IMR-90 (cell line): ENCODE results near the gene U2SURP. TPM values are rescaled to one million over a fixed set of nuclear protein-coding genes. Genes with fewer than 3 reads are reported as not detected.
"Not testable (repeated sequence)": the region's sequence is repeated elsewhere in the genome, so short reads cannot be mapped to it uniquely, and the experiment has no call there.

Experiments used
- ATAC-seq: fragments of 200-7000 bp; cut with Tn5 transposase; 2 replicates; pipeline ENCODE4 v1.9.1; 2020; ENCODE audit warnings: low read depth, mild to moderate bottlenecking, moderate library complexity
- BruUV-seq: library from RNA; stranded (reverse); fragments of 400-500 nt; replicated peaks from 2 replicates; lab custom pipeline; 2021; lab: Mats Ljungman, UMichigan
- CTCF ChIA-PET: fragments of 300-600 bp; formaldehyde crosslinking; extraction: SDS; loops from one replicate; lab custom pipeline; 2021; ENCODE audit warnings: antibody characterized with exemption; lab: Yijun Ruan, JAX
- POLR2A ChIA-PET: fragments of 300-600 bp; sonication (Branson Sonifier 250); formaldehyde crosslinking; loops from one replicate; lab custom pipeline; 2022; ENCODE audit warnings: antibody characterized with exemption; ENCODE audit not compliant: unreplicated experiment; lab: Charles Lee
- DNase-seq: peaks from one replicate; pipeline ENCODE4 v3.0.0; 2013
- H2AFZ ChIP-seq: replicated peaks from 2 replicates; pipeline ENCODE3; 2013; ENCODE audit warnings: low read length, mild to moderate bottlenecking; ENCODE audit not compliant: poor library complexity
- H2AK5ac ChIP-seq: 2 replicates; pipeline ENCODE4 v1.6.1; 2013; ENCODE audit warnings: low read depth, low read length, inconsistent platforms
- H2AK9ac ChIP-seq: replicated peaks from 2 replicates; pipeline ENCODE3; 2013; ENCODE audit warnings: mild to moderate bottlenecking, low read depth, low read length, moderate library complexity; ENCODE audit not compliant: poor library complexity
- H2BK120ac ChIP-seq: 2 replicates; pipeline ENCODE4 v1.6.1; 2013; ENCODE audit warnings: low read depth, low read length, inconsistent platforms
- H2BK15ac ChIP-seq: 3 replicates; pipeline ENCODE4 v1.6.1; 2013; ENCODE audit warnings: low read depth, low read length, inconsistent platforms
- H2BK20ac ChIP-seq: 2 replicates; pipeline ENCODE4 v1.6.1; 2013; ENCODE audit warnings: low read depth, mild to moderate bottlenecking, inconsistent platforms, low read length, moderate library complexity
- H2BK5ac ChIP-seq: 2 replicates; pipeline ENCODE4 v1.6.1; 2013; ENCODE audit warnings: mild to moderate bottlenecking, low read depth, low read length, inconsistent platforms; ENCODE audit not compliant: poor library complexity, severe bottlenecking
- H3K14ac ChIP-seq: replicated peaks from 2 replicates; pipeline ENCODE4 v1.6.1; 2013; ENCODE audit warnings: low read depth, low read length, inconsistent platforms
- H3K18ac ChIP-seq: 2 replicates; pipeline ENCODE4 v1.6.1; 2013; ENCODE audit warnings: low read depth, low read length, control low read depth
- H3K23ac ChIP-seq: 2 replicates; pipeline ENCODE4 v1.6.1; 2013; ENCODE audit warnings: low read depth, low read length, inconsistent platforms
- H3K27ac ChIP-seq: 2 replicates; pipeline ENCODE4 v1.5.1; 2013; ENCODE audit warnings: mild to moderate bottlenecking, control low read depth, low read length; ENCODE audit not compliant: insufficient read depth
- H3K27me3 ChIP-seq: 2 replicates; pipeline ENCODE4 v1.6.1; 2013; ENCODE audit warnings: low read length; ENCODE audit not compliant: control insufficient read depth, insufficient read depth
- H3K36me3 ChIP-seq: 2 replicates; pipeline ENCODE4 v1.6.1; 2013; ENCODE audit warnings: low read length, mixed read lengths; ENCODE audit not compliant: control insufficient read depth, insufficient read depth
- H3K4ac ChIP-seq: 2 replicates; pipeline ENCODE4 v1.6.1; 2013; ENCODE audit warnings: low read depth, low read length, inconsistent platforms
- H3K4me1 ChIP-seq: 2 replicates; pipeline ENCODE4 v1.6.1; 2013; ENCODE audit warnings: low read length, mixed read lengths; ENCODE audit not compliant: control insufficient read depth, insufficient read depth
- H3K4me2 ChIP-seq: 2 replicates; pipeline ENCODE4 v1.6.1; 2013; ENCODE audit warnings: low read depth, mild to moderate bottlenecking, control low read depth, low read length, moderate library complexity
- H3K4me3 ChIP-seq: 2 replicates; pipeline ENCODE4 v1.5.1; 2013; ENCODE audit warnings: low read depth, mild to moderate bottlenecking, control low read depth, low read length, moderate library complexity; ENCODE audit not compliant: insufficient read depth
- H3K56ac ChIP-seq: 2 replicates; pipeline ENCODE4 v1.6.1; 2013; ENCODE audit warnings: low read length, inconsistent platforms; ENCODE audit not compliant: insufficient read depth; ENCODE audit errors: extremely low read depth
- H3K79me1 ChIP-seq, 2 experiments: 2 replicates each; pipeline ENCODE4 v1.6.1; 2013; ENCODE audit warnings: low read length in 2 of 2, inconsistent platforms in 1 of 2, low read depth in 1 of 2
- H3K9ac ChIP-seq: 2 replicates; pipeline ENCODE4 v1.6.1; 2013; ENCODE audit warnings: low read depth, low read length, control low read depth
- H3K9me1 ChIP-seq: 2 replicates; pipeline ENCODE4 v1.6.1; 2013; ENCODE audit warnings: low read length, inconsistent platforms; ENCODE audit not compliant: insufficient read depth
- H3K9me3 ChIP-seq: 2 replicates; pipeline ENCODE4 v1.6.1; 2013; ENCODE audit warnings: low read length; ENCODE audit not compliant: control insufficient read depth, insufficient read depth
- H4K20me1 ChIP-seq: 2 replicates; pipeline ENCODE4 v1.6.1; 2013; ENCODE audit warnings: low read length, inconsistent platforms; ENCODE audit not compliant: insufficient read depth
- H4K5ac ChIP-seq: 2 replicates; pipeline ENCODE4 v1.6.1; 2013; ENCODE audit warnings: mild to moderate bottlenecking, low read depth, low read length, control low read depth
- H4K8ac ChIP-seq, 2 experiments: 2 replicates each; pipeline ENCODE4 v1.6.1; 2013; ENCODE audit warnings: low read depth in 2 of 2, low read length in 2 of 2, control low read depth in 1 of 2, inconsistent platforms in 1 of 2
- H4K91ac ChIP-seq: 2 replicates; pipeline ENCODE4 v1.6.1; 2013; ENCODE audit warnings: low read depth, low read length, inconsistent platforms; ENCODE audit not compliant: insufficient read depth
- POLR2A ChIP-seq: IDR thresholded peaks from 2 replicates; pipeline ENCODE4 v1.6.1; 2012; ENCODE audit warnings: mild to moderate bottlenecking, low read depth, low read length
- RAD21 ChIP-seq: IDR thresholded peaks from 2 replicates; pipeline ENCODE4 v1.6.1; 2012; ENCODE audit warnings: low read length, improper control_type of control experiment
- WGBS, 2 experiments: methylation state at CpG; one replicate each; pipeline versions ENCODE4 v1.1.5 to v1.1.7; 2013; ENCODE audit warnings: missing lambda C conversion rate in 2 of 2; ENCODE audit not compliant: insufficient read length in 1 of 2; ENCODE audit errors: extremely low coverage in 2 of 2; 5-methylcytosine and 5-hydroxymethylcytosine counted together
- dilution Hi-C: fragments of 300-500 bp; cut with HindIII; formaldehyde crosslinking; loops from one replicate; pipeline ENCODE4 v1.14.3; 2018; ENCODE audit warnings: low sequenced_read_pairs; ENCODE audit not compliant: unreplicated experiment
- in situ Hi-C: fragments of 300-500 bp; cut with MboI; formaldehyde crosslinking; loops from 3 replicates; pipeline ENCODE4 v1.14.3; 2019; ENCODE audit warnings: low sequenced_read_pairs, inconsistent platforms, mixed read lengths
- intact Hi-C: fragments of 100-400 bp; cut with micrococcal nuclease; formaldehyde crosslinking; loops from 2 replicates; pipeline ENCODE4 v1.10.0; 2022
- polyA plus RNA-seq, 3 experiments: library from polyadenylated mRNA; depleted of rRNA; stranded (reverse); fragments of >200 nt; gene quantifications; 2 replicates each; pipeline ENCODE4 v1.2.3, GENCODE V29; 2012; ENCODE audit warnings: low replicate concordance in 1 of 3
- total RNA-seq: library from RNA; depleted of rRNA; stranded (reverse); fragments of >200 nt; gene quantifications from 2 replicates; pipeline ENCODE4 v1.2.3, GENCODE V29; 2012
- TF ChIP-seq, protein P1 (sequence below): fragments of 150-350 bp; IDR thresholded peaks from 2 replicates; pipeline ENCODE4 v1.6.1; 2016; ENCODE audit warnings: low read depth, mild to moderate bottlenecking, low read length, moderate library complexity, borderline replicate concordance

The U2SURP gene
- total and polyA plus RNA-seq, 2 of the 4 experiments (the other 2 are of a cell fraction) = 24.8 to 29.4 TPM

DNA sequence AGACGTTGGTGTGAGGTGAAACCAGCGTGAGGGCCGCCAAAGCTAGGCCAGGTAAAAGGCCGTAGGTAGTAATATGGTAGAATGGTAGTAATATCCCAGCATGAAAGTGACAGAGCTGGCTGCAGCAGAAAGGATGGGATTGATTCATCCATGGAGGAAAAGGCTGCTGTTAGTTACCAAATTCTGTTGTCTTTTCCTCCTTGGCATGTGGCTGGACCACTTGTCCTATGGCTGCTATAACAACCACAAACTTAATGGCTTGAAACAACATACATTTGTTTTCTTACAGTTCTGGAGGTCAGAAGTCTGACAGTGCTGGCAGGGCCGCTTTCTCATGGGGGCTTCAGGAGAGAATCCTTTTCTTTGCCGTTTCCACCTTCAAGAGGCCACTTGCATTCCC is 70.4 kb downstream of the U2SURP start (continued):
- TF ChIP-seq, protein P1, sequence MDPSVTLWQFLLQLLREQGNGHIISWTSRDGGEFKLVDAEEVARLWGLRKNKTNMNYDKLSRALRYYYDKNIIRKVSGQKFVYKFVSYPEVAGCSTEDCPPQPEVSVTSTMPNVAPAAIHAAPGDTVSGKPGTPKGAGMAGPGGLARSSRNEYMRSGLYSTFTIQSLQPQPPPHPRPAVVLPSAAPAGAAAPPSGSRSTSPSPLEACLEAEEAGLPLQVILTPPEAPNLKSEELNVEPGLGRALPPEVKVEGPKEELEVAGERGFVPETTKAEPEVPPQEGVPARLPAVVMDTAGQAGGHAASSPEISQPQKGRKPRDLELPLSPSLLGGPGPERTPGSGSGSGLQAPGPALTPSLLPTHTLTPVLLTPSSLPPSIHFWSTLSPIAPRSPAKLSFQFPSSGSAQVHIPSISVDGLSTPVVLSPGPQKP = no peak
- TF ChIP-seq RAD21 (no peak), POLR2A (no peak)

DNA sequence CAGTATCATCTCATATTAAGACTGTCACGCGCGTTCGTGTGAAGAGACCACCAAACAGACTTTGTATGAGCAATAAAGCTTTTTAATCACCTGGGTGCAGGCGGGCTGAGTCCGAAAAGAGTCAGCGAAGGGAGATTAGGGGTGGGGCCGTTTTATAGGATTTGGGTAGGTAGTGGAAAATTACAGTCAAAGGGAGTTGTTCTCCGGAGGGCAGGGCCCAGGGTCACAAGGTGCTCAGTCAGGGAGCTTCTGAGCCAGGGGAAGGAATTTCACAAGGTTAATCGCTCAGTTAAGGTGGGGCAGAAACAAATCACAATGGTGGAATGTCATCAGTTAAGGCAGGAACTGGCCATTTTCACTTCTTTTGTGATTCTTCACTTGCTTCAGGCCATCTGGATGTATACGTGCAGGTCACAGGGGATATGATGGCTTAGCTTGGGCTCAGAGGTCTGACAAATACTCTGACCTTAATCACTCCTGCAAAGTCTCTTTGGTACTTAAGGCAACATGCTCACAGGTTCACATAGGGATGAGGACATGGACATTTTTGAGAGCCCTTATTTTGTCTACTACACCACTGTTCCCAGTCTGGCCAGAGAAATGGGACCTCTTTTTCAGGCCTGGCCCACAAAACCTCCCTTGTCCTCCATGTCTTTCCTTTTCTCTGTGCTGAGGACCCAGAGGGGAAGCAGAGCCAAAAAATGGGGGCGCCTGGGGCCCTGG is 71.1 kb downstream of the U2SURP start:
- H3K4me1 ChIP-seq, H3K4me2 ChIP-seq, H2BK5ac ChIP-seq, H4K5ac ChIP-seq, H3K27ac ChIP-seq, H3K9ac ChIP-seq, H3K23ac ChIP-seq, H3K9me1 ChIP-seq, ATAC-seq, H4K91ac ChIP-seq, H3K9me3 ChIP-seq, H2BK15ac ChIP-seq, H3K4ac ChIP-seq, dilution Hi-C loops, BruUV-seq, in situ Hi-C loops, DNase-seq, H2AFZ ChIP-seq, H3K18ac ChIP-seq, H2AK9ac ChIP-seq, H2BK120ac ChIP-seq, H3K36me3 ChIP-seq, H3K79me1 ChIP-seq, H3K27me3 ChIP-seq, H2BK20ac ChIP-seq, POLR2A ChIA-PET, H2AK5ac ChIP-seq, H4K20me1 ChIP-seq, H4K8ac ChIP-seq, H3K4me3 ChIP-seq, H3K56ac ChIP-seq, H3K14ac ChIP-seq: not testable (repeated sequence)
- WGBS, 2 experiments = no CpG with 5 or more reads among the region's 12 CpGs
- intact Hi-C loops = loop anchor here (5.0 kb wide), 1 partner anchor 600 kb away; no protein-coding TSS in a partner anchor
- CTCF ChIA-PET = interaction anchor here (0.8 kb wide), 1 partner anchor 106 kb away, joined by 4 read pairs; no protein-coding TSS in a partner anchor

DNA sequence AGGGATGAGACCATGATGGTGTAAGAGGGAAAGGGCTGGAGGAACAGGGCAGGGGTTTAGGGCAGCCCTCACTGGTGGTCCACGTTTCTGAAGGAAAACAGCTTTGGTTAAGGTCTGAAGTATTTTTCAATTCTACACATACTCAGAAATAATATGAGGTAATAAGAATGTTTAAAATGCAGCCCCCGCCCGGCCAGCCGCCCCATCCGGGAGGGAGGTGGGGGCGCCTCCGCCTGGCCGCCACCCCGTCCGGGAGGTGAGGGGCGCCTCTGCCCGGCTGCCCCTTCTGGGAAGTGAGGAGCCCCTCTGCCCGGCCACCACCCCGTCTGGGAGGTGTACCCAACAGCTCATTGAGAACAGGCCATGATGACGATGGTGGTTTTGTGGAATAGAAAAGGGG is 72.2 kb downstream of the U2SURP start:
- H3K4me3 ChIP-seq, H3K9me1 ChIP-seq, in situ Hi-C loops, H3K14ac ChIP-seq, H2AFZ ChIP-seq, H3K18ac ChIP-seq, H2BK20ac ChIP-seq, dilution Hi-C loops, H3K27ac ChIP-seq, H4K5ac ChIP-seq, H3K27me3 ChIP-seq, H3K9me3 ChIP-seq, BruUV-seq, H2BK5ac ChIP-seq, H3K4ac ChIP-seq, H3K79me1 ChIP-seq, H4K20me1 ChIP-seq, H4K91ac ChIP-seq, H3K56ac ChIP-seq, ATAC-seq, CTCF ChIA-PET, H3K4me1 ChIP-seq, DNase-seq, H3K4me2 ChIP-seq, H4K8ac ChIP-seq, H3K36me3 ChIP-seq, POLR2A ChIA-PET, H3K23ac ChIP-seq, H3K9ac ChIP-seq, H2BK15ac ChIP-seq, H2BK120ac ChIP-seq, H2AK5ac ChIP-seq, H2AK9ac ChIP-seq: not testable (repeated sequence)
- intact Hi-C loops = loop anchor here (5.0 kb wide), 1 partner anchor 599 kb away; no protein-coding TSS in a partner anchor
- WGBS, 2 experiments = no CpG with 5 or more reads among the region's 15 CpGs
